ENCODE results near the gene CLDN9.
A peak's percentile ranks its signal among the peaks of the same experiment; 100 is the strongest.

Gene CLDN9

GRCh38 chr16:2975161-2975795 is 37.4 kb upstream of the CLDN9 start:
- DNase-seq, result no peak

DNA sequence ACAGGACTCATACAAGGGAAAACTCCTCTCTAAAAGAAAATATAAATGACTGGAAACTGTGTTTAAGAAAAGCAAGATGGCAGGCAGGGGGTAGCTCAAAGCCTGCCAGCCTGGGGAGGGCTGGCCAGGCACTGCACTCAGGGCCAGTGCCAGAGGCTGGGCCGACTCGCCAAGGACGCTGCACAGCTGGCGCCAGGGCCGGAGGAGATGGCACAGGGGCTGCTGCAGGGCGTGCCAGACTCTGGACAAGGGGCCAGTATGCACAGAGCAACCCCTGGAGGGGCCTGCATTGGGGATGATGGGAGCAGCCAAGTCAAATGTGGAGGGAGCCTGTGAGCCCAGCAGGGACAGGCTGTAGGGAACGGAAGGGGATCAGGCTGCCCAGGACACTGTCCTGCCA is 36.5 kb upstream of the CLDN9 start:
- DNase-seq, result no peak

GRCh38 chr16:2976673-2977072 is 36.0 kb upstream of the CLDN9 start:
- DNase-seq, result no peak

GRCh38 chr16:2977440-2977839 is 35.3 kb upstream of the CLDN9 start:
- peak; percentile 73 for DNase-seq

- DNase-seq, result no peak
These were observed 33.0 kb upstream of the CLDN9 start for GRCh38 chr16:2979669-2980226.

- peak; percentile 61 for DNase-seq
These were observed 32.2 kb upstream of the CLDN9 start, which contains the start of gene PKMYT1 for GRCh38 chr16:2980227-2981176. Gene PKMYT1, minus strand, starts transcription at chr16:2980446. Its CDS starts 789 bp downstream, at chr16:2979657.

DNA sequence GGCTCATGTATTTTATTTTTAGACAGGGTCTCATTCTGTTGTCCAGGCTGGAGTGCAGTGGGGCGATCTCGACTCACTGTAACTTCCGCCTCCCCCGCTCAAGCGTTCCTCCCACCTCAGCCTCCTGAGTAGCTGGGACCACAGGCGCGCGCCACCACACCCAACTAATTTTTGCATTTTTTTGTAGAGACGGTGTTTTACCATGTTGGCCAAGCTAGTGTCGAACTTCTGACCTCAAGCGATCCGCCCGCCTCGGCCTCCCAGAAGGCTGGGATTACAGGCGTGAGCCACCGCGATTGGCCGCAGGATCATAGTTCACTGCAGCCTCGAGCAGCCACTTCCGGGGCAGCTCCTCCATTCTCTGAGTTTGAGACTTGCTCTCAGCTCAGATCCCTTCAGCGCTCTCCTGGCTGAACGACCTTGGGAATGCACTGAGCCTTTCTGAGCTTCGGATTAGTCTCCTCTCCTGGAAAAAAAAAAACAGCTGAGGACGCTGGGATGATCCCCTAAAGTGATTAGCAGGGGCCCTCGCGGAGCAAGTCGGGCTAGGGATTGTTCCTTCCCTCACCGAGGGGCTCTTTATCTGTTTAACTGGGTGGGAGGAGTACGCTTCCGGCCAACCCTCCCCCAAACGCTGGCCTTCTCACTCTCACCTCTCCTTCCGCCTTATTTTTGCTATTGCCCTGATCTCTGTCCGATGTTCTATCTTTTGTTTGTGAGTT is 31.4 kb upstream of the CLDN9 start:
- DNase-seq, result no peak

- DNase-seq, result no peak
These were observed 30.8 kb upstream of the CLDN9 start for GRCh38 chr16:2981899-2982250.

- no peak for DNase-seq
These were observed 30.3 kb upstream of the CLDN9 start for GRCh38 chr16:2982402-2982801.

GRCh38 chr16:2983706-2984136 is 29.0 kb upstream of the CLDN9 start:
- no peak for DNase-seq

- no peak for DNase-seq
These were observed 27.3 kb upstream of the CLDN9 start for GRCh38 chr16:2985462-2985861.

- no peak for DNase-seq
These were observed 26.8 kb upstream of the CLDN9 start for GRCh38 chr16:2985893-2986355.

- DNase-seq, result no peak
These were observed 26.0 kb upstream of the CLDN9 start for GRCh38 chr16:2986623-2987188.

GRCh38 chr16:2987286-2987685 is 25.4 kb upstream of the CLDN9 start:
- DNase-seq, result no peak

GRCh38 chr16:2987833-2988232 is 24.9 kb upstream of the CLDN9 start:
- no peak for DNase-seq

- DNase-seq, result no peak
These were observed 24.1 kb upstream of the CLDN9 start for GRCh38 chr16:2988590-2989099.

GRCh38 chr16:2990891-2991290 is 21.8 kb upstream of the CLDN9 start:
- DNase-seq, result no peak

GRCh38 chr16:2991566-2992261 is 21.0 kb upstream of the CLDN9 start:
- DNase-seq, result no peak

DNA sequence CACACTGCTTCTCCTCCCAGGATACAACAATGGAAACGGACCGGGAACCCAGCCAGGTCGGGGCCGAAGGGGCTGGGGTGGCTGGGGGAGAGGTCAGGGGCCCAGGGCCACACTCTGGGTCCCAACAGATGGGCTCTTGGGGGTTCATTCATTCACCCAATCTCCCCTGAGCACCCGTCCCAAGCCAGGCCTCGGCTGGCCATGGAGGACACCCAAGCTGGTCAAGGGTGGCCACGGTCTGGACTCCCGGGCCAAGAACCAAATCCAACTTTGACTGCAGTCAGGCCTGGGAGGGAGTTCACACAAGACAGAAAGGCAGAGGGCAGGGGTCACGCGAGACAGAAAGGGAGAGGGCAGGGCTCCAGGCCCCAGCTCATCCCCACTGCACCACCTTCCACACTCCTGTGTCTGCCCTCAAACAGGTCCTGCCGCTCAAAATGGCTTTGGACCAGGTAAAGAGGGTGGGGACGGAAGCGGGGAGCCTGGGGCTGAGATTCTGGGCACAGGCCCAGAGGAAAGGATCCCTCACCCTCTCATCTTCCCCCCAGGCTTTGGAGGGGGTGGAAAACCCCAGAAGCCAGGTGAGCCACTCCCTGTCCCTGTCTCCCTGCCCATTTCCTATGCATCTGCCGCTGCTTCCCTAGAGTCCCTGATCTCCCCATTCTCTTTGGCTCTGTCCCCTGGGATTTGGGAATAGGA is 20.2 kb upstream of the CLDN9 start:
- DNase-seq, result no peak

- no peak for DNase-seq
These were observed 16.4 kb upstream of the CLDN9 start for GRCh38 chr16:2996298-2996697.

DNA sequence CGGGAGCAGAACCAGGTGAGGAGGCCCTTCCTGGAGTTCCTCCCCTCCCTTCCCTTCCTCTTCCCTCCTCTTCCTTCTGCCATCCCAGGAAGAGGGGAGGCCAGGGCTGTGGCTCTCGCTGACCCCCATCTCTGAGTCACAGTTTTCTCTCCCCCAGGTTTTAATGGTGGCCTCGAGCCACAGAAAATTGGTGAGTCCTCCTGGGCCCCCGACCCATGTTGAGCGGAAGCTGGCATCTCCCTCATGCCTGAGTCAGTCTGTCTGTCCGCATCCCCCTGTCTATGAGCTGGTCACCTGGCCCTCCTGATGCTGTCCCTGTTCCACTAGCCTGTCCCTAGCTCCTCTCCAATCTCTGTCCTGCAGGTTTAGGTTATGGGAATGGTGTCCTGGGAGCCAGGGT is 12.8 kb upstream of the CLDN9 start:
- DNase-seq, result no peak
